Type B pancreatic cell (in vitro differentiated cells): ENCODE data around the gene PHLDA3. TPM values are rescaled to one million over a fixed set of nuclear protein-coding genes. Genes with fewer than 3 reads are reported as not detected.

Source experiments
- DNase-seq: peaks from one replicate; pipeline ENCODE4 v3.0.0; 2021; ENCODE audit warnings: mixed read lengths; ENCODE audit not compliant: unreplicated experiment; ENCODE audit errors: extremely low spot score
- H3K27ac Mint-ChIP-seq: 2 replicates; pipeline ENCODE4 v1.8.0; 2021; ENCODE audit warnings: mild to moderate bottlenecking, mixed read lengths
- H3K27me3 Mint-ChIP-seq: 2 replicates; pipeline ENCODE4 v1.8.0; 2021; ENCODE audit warnings: mixed read lengths
- H3K36me3 Mint-ChIP-seq: 2 replicates; pipeline ENCODE4 v1.8.0; 2021; ENCODE audit warnings: mixed read lengths
- H3K4me1 Mint-ChIP-seq: one replicate; pipeline ENCODE4 v1.8.0; 2021; ENCODE audit warnings: mixed read lengths; ENCODE audit not compliant: unreplicated experiment
- H3K4me3 Mint-ChIP-seq: 2 replicates; pipeline ENCODE4 v1.8.0; 2021; ENCODE audit warnings: mild to moderate bottlenecking, mixed read lengths
- H3K9me3 Mint-ChIP-seq: 2 replicates; pipeline ENCODE4 v1.8.0; 2021; ENCODE audit warnings: mixed read lengths
- total RNA-seq: library from RNA; stranded (reverse); gene quantifications from 2 replicates; pipeline ENCODE4 v1.2.1, GENCODE V29; 2021; ENCODE audit warnings: low replicate concordance
- TF ChIP-seq, protein P1 (sequence below): fragments of 200-600 bp; sonication (generic); conservative IDR thresholded peaks from 2 replicates; pipeline ENCODE4 v1.5.0; 2021; ENCODE audit warnings: antibody characterized with exemption, mild to moderate bottlenecking

Gene PHLDA3
- total RNA-seq, 1 donor from 2014 or later, result 59.3 TPM

DNA sequence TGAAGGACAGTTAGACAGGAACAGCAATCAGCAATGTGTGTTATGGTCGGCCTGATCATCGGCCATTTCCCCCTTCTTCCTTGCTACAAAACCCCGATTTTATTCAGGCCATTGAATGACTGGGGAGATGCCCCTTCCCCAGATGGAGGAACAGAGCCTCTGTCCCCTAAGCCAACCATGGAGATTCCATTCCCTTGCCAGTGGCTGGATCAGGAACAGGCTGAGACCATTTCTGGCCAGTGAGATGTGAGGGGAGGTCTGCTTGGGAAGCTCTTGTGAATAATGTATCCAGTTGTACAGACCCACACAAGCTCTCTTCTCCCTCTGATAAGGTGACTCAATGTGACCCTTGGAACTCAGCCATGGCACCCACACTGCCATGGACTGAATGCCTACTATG, 30.2 kb upstream of the PHLDA3 start:
- Mint-ChIP-seq H3K4me3 (no peak overlapping the region), H3K27me3 (no peaks in the 10 kb centered on the region), H3K4me1 (peaks cover 58% of the 10 kb centered on the region), H3K36me3 (peaks cover 3% of the 10 kb centered on the region), H3K9me3 (no peaks in the 10 kb centered on the region), H3K27ac (peak overlapping the region; percentile 39)
- TF ChIP-seq, protein P1, sequence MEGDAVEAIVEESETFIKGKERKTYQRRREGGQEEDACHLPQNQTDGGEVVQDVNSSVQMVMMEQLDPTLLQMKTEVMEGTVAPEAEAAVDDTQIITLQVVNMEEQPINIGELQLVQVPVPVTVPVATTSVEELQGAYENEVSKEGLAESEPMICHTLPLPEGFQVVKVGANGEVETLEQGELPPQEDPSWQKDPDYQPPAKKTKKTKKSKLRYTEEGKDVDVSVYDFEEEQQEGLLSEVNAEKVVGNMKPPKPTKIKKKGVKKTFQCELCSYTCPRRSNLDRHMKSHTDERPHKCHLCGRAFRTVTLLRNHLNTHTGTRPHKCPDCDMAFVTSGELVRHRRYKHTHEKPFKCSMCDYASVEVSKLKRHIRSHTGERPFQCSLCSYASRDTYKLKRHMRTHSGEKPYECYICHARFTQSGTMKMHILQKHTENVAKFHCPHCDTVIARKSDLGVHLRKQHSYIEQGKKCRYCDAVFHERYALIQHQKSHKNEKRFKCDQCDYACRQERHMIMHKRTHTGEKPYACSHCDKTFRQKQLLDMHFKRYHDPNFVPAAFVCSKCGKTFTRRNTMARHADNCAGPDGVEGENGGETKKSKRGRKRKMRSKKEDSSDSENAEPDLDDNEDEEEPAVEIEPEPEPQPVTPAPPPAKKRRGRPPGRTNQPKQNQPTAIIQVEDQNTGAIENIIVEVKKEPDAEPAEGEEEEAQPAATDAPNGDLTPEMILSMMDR, result no peak
- no peak for DNase-seq

DNA sequence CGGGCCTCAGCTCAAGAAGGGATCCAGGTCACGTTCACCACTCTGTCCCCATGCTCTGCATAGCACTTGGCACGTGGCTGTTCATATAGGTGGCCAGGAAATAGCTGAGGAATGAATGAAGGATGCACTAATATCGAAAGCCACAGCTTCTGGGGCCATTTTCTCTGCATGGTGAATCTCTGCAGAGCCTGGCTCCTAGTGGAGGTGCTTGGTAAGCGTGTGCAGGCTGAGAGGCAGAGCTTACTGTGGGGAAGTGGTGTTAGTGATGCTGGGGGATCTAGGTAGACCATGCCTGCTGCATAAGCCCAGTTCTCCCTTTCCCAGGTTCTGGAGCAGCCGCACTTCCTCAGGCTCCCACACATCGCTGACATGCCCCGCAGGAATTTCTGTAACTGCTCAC, 29.6 kb upstream of the PHLDA3 start:
- peak overlapping the region; percentile 80 for H3K27ac Mint-ChIP-seq
- peaks cover 58% of the 10 kb centered on the region for H3K4me1 Mint-ChIP-seq

DNA sequence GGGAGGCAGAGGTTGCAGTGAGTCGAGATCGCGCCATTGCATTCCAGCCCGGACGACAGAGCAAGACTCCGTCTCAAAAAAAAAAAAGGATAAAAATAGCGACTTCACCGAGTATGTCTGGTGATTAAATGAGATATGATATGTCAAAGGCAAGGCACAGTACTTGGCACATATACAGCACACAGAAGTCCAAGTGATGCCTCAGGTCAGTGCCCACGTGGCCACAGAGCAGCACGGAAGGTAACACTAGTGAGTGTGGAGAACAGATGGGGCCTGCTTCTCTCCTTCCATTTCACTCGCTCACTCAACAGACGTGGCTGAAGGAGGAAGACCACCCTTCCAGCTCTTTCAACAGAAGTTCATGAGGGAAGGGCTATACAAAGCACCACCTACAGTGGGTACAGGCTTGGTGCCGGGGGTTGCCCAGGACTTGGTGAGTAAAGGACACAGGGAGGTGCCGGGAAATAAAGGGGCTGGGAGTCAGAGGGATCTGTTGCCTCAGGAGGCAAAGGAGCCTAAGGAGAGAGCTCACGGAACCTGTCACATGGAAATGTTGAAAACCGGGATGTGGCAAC, 29.0 kb upstream of the PHLDA3 start:
- Mint-ChIP-seq H3K4me3 (no peak overlapping the region), H3K36me3 (peaks cover 3% of the 10 kb centered on the region), H3K27me3 (no peaks in the 10 kb centered on the region), H3K4me1 (peaks cover 58% of the 10 kb centered on the region), H3K27ac (peak overlapping the region; percentile 80), H3K9me3 (no peaks in the 10 kb centered on the region)
- DNase-seq, result no peak
- TF ChIP-seq, protein P1, result no peak

More for the DNA sequence above, 29.6 kb upstream of the PHLDA3 start:
- Mint-ChIP-seq H3K36me3 (peaks cover 3% of the 10 kb centered on the region), H3K27me3 (no peaks in the 10 kb centered on the region), H3K9me3 (no peaks in the 10 kb centered on the region), H3K4me3 (no peak overlapping the region)
- DNase-seq, result no peak
- TF ChIP-seq, protein P1, result peak; percentile 24

DNA sequence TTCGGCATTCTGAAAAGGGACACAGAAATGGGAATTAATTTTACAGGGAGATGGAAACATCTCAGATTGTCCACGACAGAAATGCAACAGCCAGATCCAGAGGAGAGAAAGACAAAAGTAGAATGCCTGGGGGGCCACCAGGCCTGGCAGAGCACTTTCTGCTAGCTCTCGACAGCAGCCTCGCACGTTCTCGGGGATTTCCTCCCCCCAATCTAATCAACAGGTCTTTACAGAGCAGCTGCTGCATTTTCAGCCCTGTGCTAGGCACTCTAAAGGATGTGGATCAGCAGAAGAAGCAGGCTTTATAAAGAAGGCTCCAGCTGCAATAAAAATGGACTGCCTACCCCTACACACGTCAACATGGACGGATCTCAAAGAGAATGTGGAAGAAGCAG, 27.3 kb upstream of the PHLDA3 start:
- no peaks in the 10 kb centered on the region for H3K9me3 Mint-ChIP-seq
- peaks cover 3% of the 10 kb centered on the region for H3K36me3 Mint-ChIP-seq
- TF ChIP-seq, protein P1, result no peak
- H3K4me3 Mint-ChIP-seq, result peak overlapping the region; percentile 54
- DNase-seq, result no peak
- H3K27ac Mint-ChIP-seq, result peak overlapping the region; percentile 87
- H3K4me1 Mint-ChIP-seq, result peaks cover 55% of the 10 kb centered on the region
- no peaks in the 10 kb centered on the region for H3K27me3 Mint-ChIP-seq

DNA sequence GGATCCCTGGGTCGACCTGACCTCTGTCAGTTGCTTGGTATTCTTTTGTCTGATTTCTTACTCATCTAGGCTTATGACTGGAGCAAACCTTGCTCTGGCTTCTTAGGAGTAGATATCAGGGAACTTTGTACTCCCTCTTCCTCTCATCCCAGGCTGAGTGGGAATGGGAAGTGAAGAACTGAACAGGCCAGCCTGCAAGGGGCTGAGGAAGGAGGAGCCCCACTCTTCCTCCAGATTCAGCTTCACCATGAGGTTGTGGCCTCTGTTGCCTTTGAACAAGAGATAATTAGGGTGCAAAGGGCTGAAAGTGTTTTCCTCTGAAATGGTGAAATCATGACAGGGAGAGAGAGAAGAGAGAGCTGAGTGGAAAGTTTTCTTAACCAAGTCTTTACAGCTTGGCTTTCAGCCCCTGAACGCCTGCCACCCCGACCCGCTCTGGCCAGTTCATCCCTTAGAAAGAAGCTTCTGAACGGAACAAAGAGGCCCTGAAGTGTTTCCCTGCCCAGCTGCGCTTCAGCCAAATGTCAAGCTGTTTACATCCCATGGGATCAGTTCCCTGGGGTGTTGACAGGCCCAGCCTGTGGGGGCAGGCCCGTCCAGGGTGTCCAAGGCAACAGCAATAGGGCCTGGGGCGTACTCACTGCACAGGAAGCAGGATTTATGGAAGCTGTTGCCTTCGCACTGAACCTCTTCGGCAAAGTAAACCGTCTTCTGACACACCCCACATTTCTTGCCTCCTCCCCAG, 26.7 kb upstream of the PHLDA3 start:
- peak overlapping the region; percentile 54 for H3K4me3 Mint-ChIP-seq
- peak overlapping the region; percentile 87 for H3K27ac Mint-ChIP-seq
- no peak for DNase-seq
- H3K9me3 Mint-ChIP-seq, result no peaks in the 10 kb centered on the region
- H3K27me3 Mint-ChIP-seq, result no peaks in the 10 kb centered on the region
- peaks cover 54% of the 10 kb centered on the region for H3K4me1 Mint-ChIP-seq
- TF ChIP-seq, protein P1, result no peak
- peaks cover 3% of the 10 kb centered on the region for H3K36me3 Mint-ChIP-seq
